ENCODE data around the gene FAM110D.
A peak's percentile ranks its signal among the peaks of the same experiment; 100 is the strongest.

FAM110D gene

DNA sequence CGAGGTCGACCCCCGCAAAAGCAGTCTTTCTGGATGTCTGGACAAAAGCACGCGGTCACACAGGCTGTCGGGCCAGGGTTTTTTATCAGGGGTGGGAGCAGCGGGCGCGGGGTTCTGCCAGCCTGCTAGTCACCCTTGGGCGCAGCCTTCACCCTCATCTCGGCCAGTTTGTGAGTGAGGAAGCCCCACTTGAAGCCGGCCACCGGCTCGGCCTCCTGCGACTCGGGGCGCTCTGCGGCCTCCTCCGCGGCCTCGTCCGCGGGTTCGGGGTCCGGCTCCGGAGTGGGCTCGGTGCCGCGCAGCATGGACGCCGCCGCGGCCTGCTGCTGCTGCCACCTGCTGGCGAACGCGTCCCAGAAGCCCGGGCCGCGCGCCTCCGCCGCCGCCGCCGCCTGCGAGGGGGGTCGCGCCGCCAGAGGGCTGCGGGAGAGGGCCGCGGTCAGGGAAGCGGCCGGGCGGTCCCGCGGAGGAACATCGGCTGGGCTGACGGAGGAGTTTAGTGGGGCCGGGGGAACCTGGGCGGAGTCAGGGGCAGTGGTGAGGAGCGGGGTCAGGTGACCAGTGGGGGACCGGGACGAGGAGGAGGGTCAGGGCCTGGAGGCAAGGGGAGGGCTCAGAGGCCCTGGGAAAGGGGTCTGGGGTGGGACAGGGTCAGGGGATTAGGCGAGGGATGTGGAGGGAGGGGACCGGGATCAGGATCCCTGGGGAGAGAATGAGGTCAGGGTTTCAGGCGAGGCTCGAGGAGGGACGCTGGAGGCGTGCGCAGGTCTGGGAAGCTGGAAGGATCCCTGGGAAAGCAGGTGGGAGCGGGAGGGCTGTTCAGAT, 5.4 kb downstream of the FAM110D start:
- ChIA-PET CTCF (interaction anchor here (0.8 to 1.8 kb wide), 9 partner anchors 16 to 129 kb away, joined by 3 to 6 read pairs (median 4); no protein-coding TSS in a partner anchor), POLR2A (no interaction called here)
- TF ChIP-seq, protein P1, sequence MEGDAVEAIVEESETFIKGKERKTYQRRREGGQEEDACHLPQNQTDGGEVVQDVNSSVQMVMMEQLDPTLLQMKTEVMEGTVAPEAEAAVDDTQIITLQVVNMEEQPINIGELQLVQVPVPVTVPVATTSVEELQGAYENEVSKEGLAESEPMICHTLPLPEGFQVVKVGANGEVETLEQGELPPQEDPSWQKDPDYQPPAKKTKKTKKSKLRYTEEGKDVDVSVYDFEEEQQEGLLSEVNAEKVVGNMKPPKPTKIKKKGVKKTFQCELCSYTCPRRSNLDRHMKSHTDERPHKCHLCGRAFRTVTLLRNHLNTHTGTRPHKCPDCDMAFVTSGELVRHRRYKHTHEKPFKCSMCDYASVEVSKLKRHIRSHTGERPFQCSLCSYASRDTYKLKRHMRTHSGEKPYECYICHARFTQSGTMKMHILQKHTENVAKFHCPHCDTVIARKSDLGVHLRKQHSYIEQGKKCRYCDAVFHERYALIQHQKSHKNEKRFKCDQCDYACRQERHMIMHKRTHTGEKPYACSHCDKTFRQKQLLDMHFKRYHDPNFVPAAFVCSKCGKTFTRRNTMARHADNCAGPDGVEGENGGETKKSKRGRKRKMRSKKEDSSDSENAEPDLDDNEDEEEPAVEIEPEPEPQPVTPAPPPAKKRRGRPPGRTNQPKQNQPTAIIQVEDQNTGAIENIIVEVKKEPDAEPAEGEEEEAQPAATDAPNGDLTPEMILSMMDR (IDR thresholded peaks at IDR 0.05; ENCODE audit: control extremely low read depth, extremely low read depth, low read depth, missing control alignments): peak; percentile 74
- DNase-seq (ENCODE audit: extremely low spot score): peak; percentile 74

DNA sequence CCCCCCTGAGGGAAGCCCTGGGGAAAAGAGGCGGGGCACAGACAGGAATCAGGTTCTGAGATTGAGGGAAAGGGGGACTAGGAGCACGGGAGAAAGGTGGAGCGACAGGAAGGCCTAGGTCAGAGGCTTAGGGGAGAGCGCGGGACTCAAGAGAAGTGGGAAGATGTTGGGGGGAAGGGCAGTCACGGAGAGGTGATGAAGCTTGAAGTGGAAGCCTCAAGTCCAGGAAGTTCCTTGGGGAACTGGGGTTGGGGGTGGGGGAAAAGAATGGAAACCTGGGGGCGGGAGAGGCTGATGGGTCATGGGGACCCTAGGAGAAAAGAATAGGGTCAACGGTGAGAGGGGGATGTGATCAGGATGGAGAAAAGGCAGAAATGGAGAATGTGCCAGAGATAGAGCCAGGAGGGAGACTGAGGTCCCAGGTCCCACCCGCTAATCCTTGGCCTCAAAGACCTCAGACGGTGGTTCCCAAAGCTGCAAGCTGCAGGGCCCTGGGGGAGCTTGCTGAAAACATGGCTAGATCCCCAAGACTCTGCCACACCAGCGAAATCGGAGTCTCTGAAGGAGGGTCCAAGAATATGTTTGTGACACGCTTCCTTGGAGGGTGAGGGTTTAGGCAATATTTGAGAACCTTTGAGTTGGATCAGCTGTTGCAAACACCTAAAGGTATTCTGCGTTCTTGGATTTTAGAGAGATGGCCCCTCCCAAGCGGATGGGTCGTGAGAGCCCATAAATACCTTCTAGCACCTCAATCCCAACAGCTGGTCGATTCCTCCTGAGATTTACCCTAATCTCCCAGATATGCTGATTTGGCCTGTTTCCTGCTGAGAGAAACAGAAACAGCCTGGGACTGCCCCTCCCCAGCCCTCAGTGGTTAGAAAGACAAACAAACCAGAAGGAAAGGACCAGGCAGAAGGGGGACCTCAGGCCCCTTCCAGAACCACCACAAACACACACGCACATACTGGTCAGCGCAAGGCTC, 6.3 kb downstream of the FAM110D start:
- no peak for DNase-seq (ENCODE audit: extremely low spot score)
- TF ChIP-seq, protein P1 (IDR thresholded peaks at IDR 0.05; ENCODE audit: control extremely low read depth, extremely low read depth, low read depth, missing control alignments): no peak
- POLR2A ChIA-PET: no interaction called here
- CTCF ChIA-PET: interaction anchor here (0.7 to 1.3 kb wide), 10 partner anchors 9 to 130 kb away, joined by 3 to 5 read pairs (median 3); partner anchors contain the start of gene CATSPER4

DNA sequence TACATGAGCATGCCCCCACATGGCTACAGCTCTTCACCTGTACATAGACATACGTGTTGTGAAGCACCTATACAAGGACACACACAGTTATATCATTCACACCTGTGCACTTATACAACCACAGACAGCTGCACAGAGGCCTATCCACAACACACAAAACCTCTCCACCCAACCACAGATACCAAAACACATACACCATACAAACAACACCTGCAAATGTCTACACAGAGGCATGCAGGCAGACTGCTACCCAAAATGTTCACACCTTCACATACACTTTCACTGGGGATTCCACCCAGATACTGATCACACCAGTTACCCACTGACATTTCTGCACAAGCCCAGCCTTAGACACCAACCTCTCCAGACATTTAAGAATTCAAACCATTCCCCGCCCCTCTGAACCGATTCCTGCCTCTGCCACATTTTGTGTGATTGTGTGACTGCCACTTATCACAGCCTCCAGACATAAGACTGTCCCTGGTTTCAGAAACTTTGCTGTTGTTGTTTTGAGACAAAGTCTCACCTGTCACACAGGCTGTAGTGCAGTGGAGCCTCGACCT, 7.9 kb downstream of the FAM110D start:
- POLR2A ChIA-PET: no interaction called here
- DNase-seq (ENCODE audit: extremely low spot score): no peak
- TF ChIP-seq, protein P1 (IDR thresholded peaks at IDR 0.05; ENCODE audit: control extremely low read depth, extremely low read depth, low read depth, missing control alignments): no peak
- CTCF ChIA-PET: interaction anchor here (1.1 to 1.2 kb wide), 3 partner anchors 11 to 65 kb away, joined by 3 read pairs; no protein-coding TSS in a partner anchor

DNA sequence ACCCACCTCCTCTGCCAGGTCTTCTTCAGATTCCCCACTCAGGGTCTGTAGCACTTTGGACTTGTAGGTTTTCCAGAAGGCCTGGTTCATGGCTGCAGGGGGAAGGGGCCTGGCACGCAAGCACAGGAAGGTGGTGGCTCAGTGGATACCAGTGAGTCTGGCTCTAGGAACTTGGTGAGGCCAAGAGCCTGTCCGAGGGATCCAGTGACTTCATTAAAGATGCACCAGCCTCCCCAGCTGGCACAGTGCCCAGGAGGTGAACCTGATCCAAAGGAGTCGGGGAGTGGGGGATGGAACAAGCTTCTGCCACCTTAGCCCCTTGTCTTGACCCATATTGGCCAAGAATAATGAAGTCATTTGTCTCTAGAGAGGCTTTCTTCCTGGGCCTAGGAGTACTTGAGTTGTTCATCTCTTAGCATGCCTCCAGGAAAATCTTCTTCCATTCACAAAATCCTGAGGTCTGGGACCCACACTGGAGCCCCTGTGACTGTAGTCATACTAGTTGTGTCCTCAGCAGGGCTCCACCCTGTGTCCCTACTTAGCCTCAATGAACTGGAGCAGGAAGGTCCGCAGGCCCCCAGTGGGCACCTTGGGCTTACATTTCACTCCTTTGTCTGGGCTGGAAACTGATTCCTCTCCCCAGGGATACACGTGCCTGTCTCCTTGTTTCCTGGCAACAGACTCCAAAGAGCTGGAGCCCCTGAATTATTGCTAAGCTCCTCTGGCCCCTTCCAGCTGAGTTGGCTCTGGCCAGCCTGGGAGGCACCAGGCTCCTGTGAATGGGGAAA, 9.7 kb downstream of the FAM110D start, which contains the start of gene C1orf232:
Gene C1orf232 (minus strand): TSS at position 554 of the 788 bp plus-strand sequence. CDS start 464 bp downstream, at position 90.
- POLR2A ChIA-PET: no interaction called here
- no peak for DNase-seq (ENCODE audit: extremely low spot score)
- TF ChIP-seq, protein P1 (IDR thresholded peaks at IDR 0.05; ENCODE audit: control extremely low read depth, extremely low read depth, low read depth, missing control alignments): no peak
- CTCF ChIA-PET: interaction anchor here (1.4 to 3.4 kb wide), 13 partner anchors 11 to 249 kb away, joined by 3 to 44 read pairs (median 6); partner anchors contain the start of genes CEP85 and CNKSR1

DNA sequence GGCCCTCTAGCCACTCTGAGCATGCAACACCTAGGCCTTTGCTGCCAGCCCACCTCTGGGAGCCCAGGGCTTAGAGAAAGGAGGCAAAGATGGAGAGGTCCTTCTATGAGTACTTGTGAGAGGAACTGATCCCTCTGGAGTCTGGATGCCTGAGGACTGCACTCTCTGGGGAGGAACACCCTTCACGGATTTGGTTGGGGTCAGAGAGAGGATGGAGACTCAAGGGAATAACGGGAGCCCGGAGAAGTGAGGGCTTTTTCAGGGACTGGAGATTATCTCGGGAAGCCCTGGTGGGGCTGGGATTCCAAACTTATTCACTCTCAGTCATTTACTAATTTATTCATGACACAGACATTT, 10.3 kb downstream of the FAM110D start:
- ChIA-PET CTCF (interaction anchor here (0.7 to 4.8 kb wide), 44 partner anchors 11 to 274 kb away, joined by 3 to 44 read pairs (median 4); partner anchors contain the start of genes CD52, CEP85, CNKSR1 and DHDDS), POLR2A (no interaction called here)
- TF ChIP-seq, protein P1 (IDR thresholded peaks at IDR 0.05; ENCODE audit: control extremely low read depth, extremely low read depth, low read depth, missing control alignments): no peak
- no peak for DNase-seq (ENCODE audit: extremely low spot score)
